HUES6 (cell line): ENCODE results near the gene KDM4C.

Experiments used
- H3K27ac ChIP-seq: 2 replicates; pipeline ENCODE4 v1.7.0; 2013; ENCODE audit warnings: low read depth, mild to moderate bottlenecking, low read length, inconsistent platforms
- H3K27me3 ChIP-seq: 2 replicates; pipeline ENCODE4 v1.6.1; 2013; ENCODE audit warnings: low read length; ENCODE audit not compliant: control insufficient read depth, insufficient read depth
- H3K36me3 ChIP-seq: 2 replicates; pipeline ENCODE4 v1.6.1; 2013; ENCODE audit warnings: low read length; ENCODE audit not compliant: control insufficient read depth, insufficient read depth
- H3K4me1 ChIP-seq: 2 replicates; pipeline ENCODE4 v1.6.1; 2013; ENCODE audit warnings: low read length; ENCODE audit not compliant: control insufficient read depth, insufficient read depth
- H3K4me3 ChIP-seq: 2 replicates; pipeline ENCODE4 v1.5.1; 2013; ENCODE audit warnings: low read depth, low read length
- H3K9ac ChIP-seq: one replicate; pipeline ENCODE4 v1.6.1; 2013; ENCODE audit warnings: mild to moderate bottlenecking, low read length
- H3K9me3 ChIP-seq: 2 replicates; pipeline ENCODE4 v1.6.1; 2013; ENCODE audit warnings: low read depth, low read length; ENCODE audit not compliant: control insufficient read depth, insufficient read depth

Gene KDM4C

DNA sequence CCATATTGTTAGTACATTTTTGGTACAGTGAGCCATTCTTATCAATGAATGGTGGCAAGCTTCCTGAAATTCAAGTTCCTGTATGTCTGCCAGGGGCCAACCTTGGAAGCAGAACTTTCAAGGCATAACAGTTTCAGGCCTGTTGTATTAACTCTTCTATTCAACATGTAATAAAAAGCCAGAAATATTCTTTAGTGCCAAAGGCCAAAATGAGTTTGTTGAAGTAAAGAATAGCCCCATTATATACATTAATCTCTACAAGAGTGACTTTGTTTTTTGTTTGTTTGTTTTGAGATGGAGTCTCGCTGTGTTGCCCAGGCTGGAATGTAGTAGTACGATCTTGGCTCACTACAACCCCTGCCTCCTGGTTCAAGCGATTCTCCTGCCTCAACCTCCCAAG, 321.3 kb downstream of the KDM4C start:
- Histone ChIP-seq H3K36me3 (peaks cover 5% of the 10 kb centered on the region; the same call in 1 of the 2 replicates), H3K9me3 (no peaks in the 10 kb centered on the region), H3K27me3 (no peaks in the 10 kb centered on the region), H3K27ac (no peak overlapping the region), H3K9ac (no peak overlapping the region), H3K4me3 (no peak overlapping the region), H3K4me1 (no peaks in the 10 kb centered on the region)

DNA sequence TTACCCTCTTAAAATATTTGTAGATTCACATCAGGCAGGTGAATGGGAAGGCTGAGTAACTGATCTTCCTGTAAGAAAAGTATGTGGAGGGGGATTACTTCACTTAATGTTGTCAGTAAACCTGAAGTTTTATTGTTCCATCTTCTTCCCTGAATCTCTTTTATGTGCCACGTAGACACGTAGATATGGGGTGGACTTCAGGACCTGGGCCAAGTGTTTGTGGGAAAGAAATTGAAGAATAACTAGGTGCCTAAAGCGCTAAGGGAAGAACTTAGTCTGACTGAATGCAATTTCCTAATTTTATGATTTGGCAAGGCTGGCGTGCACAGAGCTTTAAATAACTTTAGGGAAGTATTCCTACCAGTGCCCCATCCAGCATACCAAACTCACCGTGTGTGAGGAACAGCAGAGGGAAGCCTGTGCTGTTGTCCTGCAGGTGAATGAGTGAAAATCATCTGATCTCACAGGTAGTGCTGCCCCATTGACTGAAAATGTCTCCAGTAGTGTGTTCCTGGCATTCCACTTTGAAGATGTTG, 323.4 kb downstream of the KDM4C start:
- peaks cover 5% of the 10 kb centered on the region; the same call in 1 of the 2 replicates for H3K36me3 ChIP-seq
- no peaks in the 10 kb centered on the region for H3K4me1 ChIP-seq
- no peak overlapping the region for H3K4me3 ChIP-seq
- no peak overlapping the region for H3K9ac ChIP-seq
- H3K27me3 ChIP-seq: no peaks in the 10 kb centered on the region
- H3K27ac ChIP-seq: no peak overlapping the region
- H3K9me3 ChIP-seq: no peaks in the 10 kb centered on the region

DNA sequence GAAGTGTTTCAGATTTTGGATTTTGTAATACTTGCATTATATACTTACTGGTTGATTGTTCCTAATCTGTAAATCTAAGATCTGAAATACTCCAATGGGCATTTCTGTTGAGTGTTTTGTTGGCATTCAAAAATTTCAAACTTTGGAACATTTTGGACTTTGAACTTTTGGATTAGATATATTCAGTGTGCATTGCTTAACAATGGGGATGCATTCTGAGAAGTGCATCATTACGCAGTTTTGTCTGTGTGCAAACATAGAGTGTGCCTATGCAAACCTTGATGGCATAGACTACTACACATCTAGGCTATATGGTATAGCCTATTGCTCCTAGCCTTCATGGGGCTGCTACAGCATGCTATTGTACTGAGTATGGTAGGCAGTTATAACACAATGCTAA, 325.4 kb downstream of the KDM4C start:
- Histone ChIP-seq H3K9ac (no peak overlapping the region), H3K4me3 (no peak overlapping the region), H3K4me1 (no peaks in the 10 kb centered on the region), H3K36me3 (no peaks in the 10 kb centered on the region), H3K27ac (no peak overlapping the region), H3K27me3 (no peaks in the 10 kb centered on the region), H3K9me3 (no peaks in the 10 kb centered on the region)

DNA sequence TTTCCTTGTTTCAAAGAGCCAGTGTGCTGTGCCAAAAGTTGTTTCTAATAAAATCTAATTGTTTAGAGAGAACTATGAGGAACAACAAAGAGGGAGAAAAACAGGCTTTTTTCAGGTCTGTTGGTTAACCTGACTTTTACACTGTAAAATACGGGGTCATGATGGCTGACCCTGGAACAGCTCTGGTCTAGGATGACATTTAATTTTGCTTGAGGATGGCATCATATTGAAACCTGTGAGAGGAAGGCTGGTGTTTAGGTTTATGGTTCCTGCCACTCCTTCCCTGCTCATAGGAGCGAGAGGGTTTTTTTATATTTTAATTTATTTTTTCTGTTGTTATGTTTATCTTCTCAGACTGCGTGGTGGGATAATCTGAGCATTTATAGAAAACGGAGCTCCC, 327.6 kb downstream of the KDM4C start:
- H3K4me3 ChIP-seq: no peak overlapping the region

DNA sequence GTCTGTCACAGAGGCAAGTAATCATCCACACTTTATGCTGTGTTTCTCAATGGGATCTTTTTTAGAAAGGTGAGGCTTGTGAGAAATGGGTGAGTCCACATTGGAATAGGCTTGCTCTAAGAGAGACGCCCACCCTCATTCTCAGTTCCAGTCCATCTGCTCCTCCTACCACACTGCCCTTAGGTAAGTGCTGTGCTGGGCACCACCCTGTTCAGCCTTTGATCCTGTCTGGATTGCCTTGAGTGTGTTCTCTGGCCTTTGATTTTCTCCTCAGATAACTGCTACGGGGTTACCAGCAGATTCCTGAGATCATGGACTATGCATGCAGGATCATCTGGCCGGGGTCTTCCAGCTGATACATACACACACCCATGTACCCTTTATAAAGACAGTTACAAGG, 328.6 kb downstream of the KDM4C start:
- no peaks in the 10 kb centered on the region for H3K36me3 ChIP-seq
- H3K9ac ChIP-seq: no peak overlapping the region
- H3K27ac ChIP-seq: no peak overlapping the region
- no peaks in the 10 kb centered on the region for H3K27me3 ChIP-seq
- no peaks in the 10 kb centered on the region for H3K9me3 ChIP-seq
- H3K4me1 ChIP-seq: no peaks in the 10 kb centered on the region
- H3K4me3 ChIP-seq: no peak overlapping the region

More for the DNA sequence above, 327.6 kb downstream of the KDM4C start:
- Histone ChIP-seq H3K9ac (no peak overlapping the region), H3K4me1 (no peaks in the 10 kb centered on the region), H3K36me3 (no peaks in the 10 kb centered on the region), H3K27me3 (no peaks in the 10 kb centered on the region), H3K27ac (no peak overlapping the region), H3K9me3 (no peaks in the 10 kb centered on the region)

DNA sequence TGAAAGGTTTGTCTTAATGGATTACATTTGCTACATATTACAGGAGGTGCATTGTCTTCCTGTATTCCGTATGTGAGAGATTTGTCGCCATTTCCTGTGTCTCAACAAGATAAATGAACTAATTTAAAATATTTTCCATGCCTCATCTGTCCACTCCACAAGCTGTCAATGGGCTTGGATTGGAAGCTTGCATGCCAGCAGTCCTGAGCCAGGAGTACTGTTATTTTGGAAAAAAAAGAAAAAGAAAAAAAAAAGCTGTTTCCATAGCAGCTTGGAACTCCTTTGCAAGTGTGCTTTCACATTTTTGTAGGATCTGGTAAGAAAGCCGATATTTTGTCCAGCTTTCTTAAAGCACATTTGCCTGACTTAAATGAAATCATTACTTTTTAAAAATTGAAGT, 330.8 kb downstream of the KDM4C start:
- no peaks in the 10 kb centered on the region for H3K36me3 ChIP-seq
- H3K9me3 ChIP-seq: no peaks in the 10 kb centered on the region
- no peak overlapping the region for H3K27ac ChIP-seq
- H3K4me3 ChIP-seq: no peak overlapping the region
- no peak overlapping the region for H3K9ac ChIP-seq
- H3K4me1 ChIP-seq: no peaks in the 10 kb centered on the region
- no peaks in the 10 kb centered on the region for H3K27me3 ChIP-seq

DNA sequence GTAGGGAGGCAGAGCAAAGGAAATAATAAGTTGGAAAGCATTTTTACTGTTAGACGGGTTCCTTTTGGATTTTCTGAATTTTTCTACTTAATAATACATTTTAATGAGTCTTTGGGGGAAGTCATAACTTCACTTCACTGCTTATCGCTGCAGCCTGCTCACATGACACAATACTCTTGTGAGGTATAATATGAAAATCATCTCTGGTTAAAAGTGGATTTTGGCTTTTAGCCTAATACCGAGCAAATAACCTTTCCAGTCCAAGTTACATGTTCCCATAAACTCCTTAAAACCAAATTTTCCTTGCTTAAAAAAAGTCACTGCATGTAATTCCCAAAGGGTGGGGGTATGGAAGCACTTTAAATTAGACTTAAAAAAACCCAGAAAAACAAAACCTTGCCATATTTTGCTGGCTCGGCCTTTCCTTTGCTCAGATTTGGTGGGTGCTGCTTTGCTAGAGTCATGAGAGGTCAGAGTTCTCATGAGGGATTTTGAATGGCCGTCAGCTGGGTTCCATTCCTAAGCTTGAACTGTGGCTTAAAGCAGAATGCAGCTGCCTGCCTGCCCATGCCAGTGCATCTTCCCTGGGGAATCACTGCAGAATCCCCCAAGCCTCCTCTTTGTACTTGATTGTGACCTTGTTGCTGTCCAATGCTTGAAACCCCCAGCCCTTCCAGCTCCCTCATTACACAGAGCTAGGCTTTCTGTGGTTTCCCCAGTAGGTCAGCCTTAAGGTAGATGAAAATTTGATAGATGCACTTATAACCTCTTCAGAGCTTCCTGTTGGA, 331.8 kb downstream of the KDM4C start:
- H3K9me3 ChIP-seq: no peaks in the 10 kb centered on the region

DNA sequence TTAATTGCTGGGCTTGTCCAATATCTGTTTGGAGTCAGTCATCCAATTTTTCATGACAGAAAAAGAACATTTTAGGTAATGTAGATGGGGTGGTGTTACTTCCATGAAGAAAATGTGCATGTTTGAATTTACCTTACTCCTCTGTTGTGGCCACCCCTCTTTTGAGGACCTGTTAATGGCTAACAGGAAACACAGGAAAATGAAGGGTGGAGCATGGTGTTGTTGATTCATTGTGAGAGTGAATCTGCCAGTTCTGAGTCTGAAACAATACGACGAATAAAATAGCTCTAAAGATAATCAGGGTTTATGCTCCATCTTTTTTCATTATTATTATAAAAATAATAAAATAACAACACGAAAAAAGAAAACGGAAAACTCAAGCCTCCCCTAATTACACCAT, 335.3 kb downstream of the KDM4C start:
- Histone ChIP-seq H3K4me3 (no peak overlapping the region), H3K9me3 (no peaks in the 10 kb centered on the region)

More for the DNA sequence above, 331.8 kb downstream of the KDM4C start:
- no peaks in the 10 kb centered on the region for H3K4me1 ChIP-seq
- no peaks in the 10 kb centered on the region for H3K27me3 ChIP-seq
- no peaks in the 10 kb centered on the region for H3K36me3 ChIP-seq
- H3K4me3 ChIP-seq: no peak overlapping the region
- no peak overlapping the region for H3K27ac ChIP-seq
- H3K9ac ChIP-seq: no peak overlapping the region

DNA sequence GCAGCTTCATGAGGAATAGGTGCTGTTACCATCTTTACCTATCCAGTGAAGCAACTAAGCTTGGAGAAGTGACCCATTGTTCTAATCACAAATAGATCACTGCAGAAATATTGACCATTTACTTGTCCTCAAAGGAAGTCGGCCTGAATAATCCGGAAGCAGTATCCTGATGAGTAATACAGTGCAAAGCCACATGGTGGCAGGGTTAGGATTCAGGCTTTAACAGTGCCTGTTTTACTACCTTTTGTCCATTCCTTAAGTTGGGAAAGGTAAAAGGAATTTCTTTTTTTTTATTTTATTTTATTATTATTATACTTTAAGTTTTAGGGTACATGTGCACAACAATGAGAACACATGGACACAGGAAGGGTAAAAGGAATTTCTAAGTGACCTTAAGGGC, 336.3 kb downstream of the KDM4C start:
- Histone ChIP-seq H3K9me3 (peaks cover 2% of the 10 kb centered on the region), H3K4me3 (no peak overlapping the region), H3K4me1 (no peaks in the 10 kb centered on the region), H3K9ac (no peak overlapping the region), H3K27me3 (no peaks in the 10 kb centered on the region), H3K36me3 (no peaks in the 10 kb centered on the region), H3K27ac (no peak overlapping the region)

More for the DNA sequence above, 335.3 kb downstream of the KDM4C start:
- Histone ChIP-seq H3K36me3 (no peaks in the 10 kb centered on the region), H3K9ac (no peak overlapping the region), H3K27ac (no peak overlapping the region), H3K27me3 (no peaks in the 10 kb centered on the region), H3K4me1 (no peaks in the 10 kb centered on the region)

DNA sequence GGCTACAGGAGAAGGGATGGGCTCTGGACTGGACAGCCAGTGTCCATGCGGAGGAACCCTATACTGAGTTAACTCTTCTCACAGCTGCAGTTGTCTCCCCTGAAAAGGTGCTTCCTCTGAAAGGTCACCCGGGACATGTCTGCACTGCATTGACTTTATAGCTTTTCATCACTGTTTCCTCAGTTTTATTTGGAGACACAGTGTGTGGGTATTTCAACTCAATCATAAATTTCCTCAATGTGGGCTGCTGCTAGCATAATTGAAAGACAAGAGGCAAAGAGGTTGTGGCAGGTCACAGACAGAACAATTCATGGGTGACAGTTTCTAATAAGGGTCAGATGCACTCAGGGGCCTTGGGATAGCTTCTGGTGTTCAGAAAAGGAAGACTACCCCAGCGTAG, 336.8 kb downstream of the KDM4C start:
- Histone ChIP-seq H3K27ac (no peak overlapping the region), H3K4me3 (no peak overlapping the region), H3K9ac (no peak overlapping the region), H3K36me3 (no peaks in the 10 kb centered on the region), H3K27me3 (no peaks in the 10 kb centered on the region), H3K9me3 (peaks cover 8% of the 10 kb centered on the region), H3K4me1 (no peaks in the 10 kb centered on the region)

DNA sequence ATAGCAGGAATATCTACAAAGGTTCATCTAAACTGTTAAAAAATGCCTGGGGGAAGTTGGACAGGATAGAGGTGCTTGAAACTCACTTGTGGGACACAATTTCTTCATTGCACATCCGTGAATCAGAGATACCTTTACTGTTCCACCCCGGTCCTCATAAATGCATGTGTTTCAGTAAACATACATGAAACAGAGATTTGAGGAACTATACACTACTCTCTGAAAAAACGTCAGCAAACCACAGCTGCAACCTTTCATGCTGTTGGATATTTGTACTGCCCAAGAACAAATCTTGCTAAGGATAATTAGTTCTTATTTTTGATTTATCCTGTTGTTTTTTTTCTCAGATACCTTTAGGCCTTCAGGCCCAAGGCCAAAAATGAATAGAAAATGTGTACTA, 337.3 kb downstream of the KDM4C start:
- H3K27ac ChIP-seq: no peak overlapping the region
- no peaks in the 10 kb centered on the region for H3K36me3 ChIP-seq

More for the DNA sequence above, 337.3 kb downstream of the KDM4C start:
- Histone ChIP-seq H3K4me1 (no peaks in the 10 kb centered on the region), H3K9ac (no peak overlapping the region), H3K27me3 (no peaks in the 10 kb centered on the region), H3K9me3 (peaks cover 9% of the 10 kb centered on the region), H3K4me3 (no peak overlapping the region)
